Fibroblast of the aortic adventitia (primary cell): ENCODE results near the gene CST9L. TPM values are rescaled to one million over a fixed set of nuclear protein-coding genes. Genes with fewer than 3 reads are reported as not detected.

Experiments
- DNase-seq: peaks from one replicate; pipeline ENCODE4 v3.0.0-alpha.2; 2010; ENCODE audit warnings: low read depth
- H3K4me3 ChIP-seq: 2 replicates; pipeline ENCODE4 v1.5.1; 2011; ENCODE audit warnings: low read depth, mild to moderate bottlenecking, control low read depth, low read length, moderate library complexity
- total RNA-seq: library from RNA; depleted of rRNA; stranded (reverse); fragments of >200 nt; gene quantifications from 2 replicates; pipeline ENCODE4 v1.2.3, GENCODE V29; 2012; ENCODE audit warnings: low replicate concordance
- TF ChIP-seq, protein P1 (sequence below): IDR thresholded peaks from 2 replicates; pipeline ENCODE4 v1.5.1; 2011; ENCODE audit warnings: mild to moderate bottlenecking, low read length, control low read depth, inconsistent platforms; ENCODE audit not compliant: insufficient read depth

CST9L gene
- total RNA-seq, 1 donor = not detected

DNA sequence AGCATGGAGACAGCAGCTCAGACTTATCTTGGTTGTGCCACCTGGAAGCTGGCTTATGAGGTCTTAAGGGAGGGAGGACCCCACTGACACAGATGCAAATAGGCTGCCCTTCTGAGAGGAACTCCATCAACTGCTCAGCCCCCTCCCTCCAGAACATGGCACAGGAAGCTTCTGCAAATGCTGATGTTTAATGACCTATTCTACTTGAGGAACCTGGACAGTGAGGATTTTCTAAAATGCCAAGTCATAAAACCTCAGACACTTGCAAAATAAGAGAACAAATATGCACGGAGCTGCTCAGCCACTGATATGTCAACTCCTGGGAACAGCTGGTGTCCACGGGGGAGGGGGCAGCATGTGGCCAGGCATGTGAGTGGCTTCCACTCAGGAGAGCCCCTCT, 34.0 kb upstream of the CST9L start:
- TF ChIP-seq, protein P1, sequence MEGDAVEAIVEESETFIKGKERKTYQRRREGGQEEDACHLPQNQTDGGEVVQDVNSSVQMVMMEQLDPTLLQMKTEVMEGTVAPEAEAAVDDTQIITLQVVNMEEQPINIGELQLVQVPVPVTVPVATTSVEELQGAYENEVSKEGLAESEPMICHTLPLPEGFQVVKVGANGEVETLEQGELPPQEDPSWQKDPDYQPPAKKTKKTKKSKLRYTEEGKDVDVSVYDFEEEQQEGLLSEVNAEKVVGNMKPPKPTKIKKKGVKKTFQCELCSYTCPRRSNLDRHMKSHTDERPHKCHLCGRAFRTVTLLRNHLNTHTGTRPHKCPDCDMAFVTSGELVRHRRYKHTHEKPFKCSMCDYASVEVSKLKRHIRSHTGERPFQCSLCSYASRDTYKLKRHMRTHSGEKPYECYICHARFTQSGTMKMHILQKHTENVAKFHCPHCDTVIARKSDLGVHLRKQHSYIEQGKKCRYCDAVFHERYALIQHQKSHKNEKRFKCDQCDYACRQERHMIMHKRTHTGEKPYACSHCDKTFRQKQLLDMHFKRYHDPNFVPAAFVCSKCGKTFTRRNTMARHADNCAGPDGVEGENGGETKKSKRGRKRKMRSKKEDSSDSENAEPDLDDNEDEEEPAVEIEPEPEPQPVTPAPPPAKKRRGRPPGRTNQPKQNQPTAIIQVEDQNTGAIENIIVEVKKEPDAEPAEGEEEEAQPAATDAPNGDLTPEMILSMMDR = no peak
- H3K4me3 ChIP-seq = no peak overlapping the region
- no peak for DNase-seq

DNA sequence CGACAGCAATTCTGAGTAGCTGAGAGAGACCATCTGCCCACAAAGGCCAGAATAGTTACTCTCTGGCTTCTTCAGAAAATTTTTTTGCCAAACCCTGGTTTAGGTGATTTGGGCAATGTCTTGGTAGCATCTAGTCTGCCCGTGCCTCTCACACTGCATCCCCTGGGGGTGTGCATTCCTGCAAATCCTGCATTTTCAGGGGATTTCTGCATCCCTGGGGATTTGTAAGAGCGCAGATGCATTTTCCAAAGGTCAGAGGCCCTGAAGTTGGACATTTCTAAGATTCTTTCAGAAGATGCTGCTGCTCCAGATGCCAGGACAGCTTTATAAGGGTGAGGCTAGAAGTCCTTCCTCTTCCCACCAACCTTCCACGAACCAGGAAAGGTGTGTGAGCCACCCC, 33.4 kb upstream of the CST9L start:
- no peak for DNase-seq
- TF ChIP-seq, protein P1 = no peak
- no peak overlapping the region for H3K4me3 ChIP-seq

DNA sequence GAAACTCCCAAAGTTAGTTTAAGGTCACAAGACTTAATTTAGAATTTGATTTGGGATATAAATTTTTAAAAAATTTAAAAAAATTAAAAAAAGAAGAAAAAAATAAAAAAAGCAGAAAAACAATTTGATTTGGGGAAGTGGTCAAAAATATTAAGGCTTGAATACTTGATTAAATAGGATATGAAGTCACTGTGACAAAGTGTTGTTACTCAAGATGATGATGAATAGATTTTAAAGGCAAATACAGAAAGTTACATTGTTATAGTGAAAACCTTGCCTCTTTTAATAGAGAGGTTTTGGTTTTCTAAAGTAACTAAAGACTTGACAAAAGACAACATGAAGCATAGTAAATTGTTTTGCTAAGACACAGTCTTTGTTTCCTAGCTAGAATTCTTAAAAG, 30.2 kb upstream of the CST9L start:
- TF ChIP-seq, protein P1 = no peak

DNA sequence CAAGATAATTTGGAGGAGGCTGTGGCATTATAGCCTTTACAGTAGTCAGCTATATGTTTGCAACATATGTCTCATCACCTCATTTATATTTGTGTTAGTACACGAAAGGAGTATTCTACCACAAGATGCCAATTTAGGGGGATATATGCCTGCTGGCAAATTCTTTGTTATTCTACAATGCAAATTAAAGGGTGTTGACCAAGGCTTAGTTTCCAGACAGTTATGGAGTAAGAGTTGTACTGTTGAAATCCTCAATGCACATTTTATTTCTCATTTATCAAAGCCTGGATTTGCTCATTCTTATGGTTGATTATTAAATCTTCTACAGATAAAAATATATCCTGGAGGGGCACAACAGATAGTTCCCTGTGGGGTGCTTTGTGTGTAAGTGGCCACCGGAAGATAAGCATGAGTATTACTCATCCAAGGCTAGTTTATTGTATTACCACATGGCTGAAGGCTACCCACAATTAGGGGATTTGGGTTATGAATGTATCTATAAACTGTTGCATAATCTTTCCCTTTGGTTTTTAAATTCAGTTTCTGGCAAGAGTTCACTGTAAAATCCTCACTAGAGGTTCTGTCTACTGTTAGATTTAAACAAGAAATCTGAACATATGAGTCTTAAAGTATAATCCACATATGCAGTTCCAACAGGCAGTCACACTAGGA, 28.4 kb upstream of the CST9L start:
- no peak overlapping the region for H3K4me3 ChIP-seq
- TF ChIP-seq, protein P1 = no peak
- DNase-seq = peak; percentile 12

More for the DNA sequence above, 30.2 kb upstream of the CST9L start:
- no peak overlapping the region for H3K4me3 ChIP-seq
- DNase-seq = no peak

DNA sequence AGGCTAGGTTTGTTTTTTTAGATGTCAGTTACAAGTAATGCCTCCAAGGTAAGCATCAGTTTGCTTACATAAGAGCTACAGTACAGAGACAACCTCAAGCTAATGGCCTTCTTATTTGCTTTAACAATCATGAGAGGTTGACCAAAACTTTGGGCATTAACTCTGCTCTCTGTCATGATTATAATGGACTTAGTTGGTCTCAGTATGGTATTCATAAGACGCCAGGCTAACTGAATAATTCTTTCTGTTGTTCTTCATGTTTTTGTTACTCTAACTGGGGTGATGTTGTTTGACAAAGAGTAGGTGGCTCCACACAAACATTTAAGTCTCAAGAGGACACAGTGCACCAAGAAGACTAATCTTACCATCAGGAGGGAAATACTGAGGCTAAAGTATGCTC, 27.7 kb upstream of the CST9L start:
- TF ChIP-seq, protein P1 = no peak
- DNase-seq = no peak
- H3K4me3 ChIP-seq = no peak overlapping the region

DNA sequence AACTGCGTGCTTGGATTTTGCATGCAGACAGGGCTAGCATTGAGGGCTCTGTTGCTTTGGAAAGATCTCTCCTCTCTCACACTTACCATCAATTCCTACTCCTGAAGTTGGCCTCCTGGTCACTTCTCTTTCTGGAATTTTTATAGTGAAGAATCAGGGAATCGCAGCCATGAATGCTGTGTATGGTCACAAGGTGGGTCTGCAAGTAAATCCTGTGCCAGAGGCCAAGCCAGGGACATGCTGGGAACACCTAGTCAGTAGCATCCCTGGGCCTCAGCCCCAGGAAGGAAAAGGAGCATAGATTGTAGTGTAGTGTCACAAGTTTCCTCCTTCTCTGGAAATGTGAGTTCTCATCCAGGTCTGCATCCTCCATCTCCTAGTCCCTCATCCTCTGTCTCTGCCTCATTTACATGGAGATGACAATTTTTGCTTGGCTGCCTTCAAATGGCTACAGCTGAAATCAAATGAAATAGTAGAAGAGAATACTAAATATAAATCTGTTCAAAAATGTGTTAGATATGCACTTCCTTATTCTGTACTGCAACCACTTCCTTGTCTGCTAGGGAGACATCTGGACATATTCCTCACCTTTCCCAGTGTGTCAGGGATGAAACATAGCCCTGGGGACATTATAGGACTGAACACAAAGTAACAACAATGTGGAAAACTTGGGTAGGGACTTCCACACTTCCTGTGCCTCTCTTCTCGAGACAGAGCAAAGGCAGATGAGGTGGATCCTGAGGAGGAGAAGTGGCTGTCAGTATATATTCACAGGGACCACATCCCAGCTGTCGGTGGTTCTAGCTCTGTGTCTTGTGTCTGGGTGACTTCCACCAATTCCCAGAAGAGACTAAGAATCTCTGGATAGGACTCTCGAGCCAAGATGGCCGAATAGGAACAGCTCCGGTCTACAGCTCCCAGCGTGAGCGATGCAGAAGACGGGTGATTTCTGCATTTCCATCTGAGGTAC, 20.4 kb upstream of the CST9L start:
- no peak for DNase-seq
- TF ChIP-seq, protein P1 = no peak
- H3K4me3 ChIP-seq = no peak overlapping the region
